Effector memory CD8-positive, alpha-beta T cell (primary cell): Measurements from ENCODE around the gene PLAAT4.

Source experiments
- ATAC-seq: fragments of 150-1000 bp; cut with Tn5 transposase; replicated peaks from 2 replicates; pipeline ENCODE4 v1.10.0; 2021; ENCODE audit warnings: mild to moderate bottlenecking, moderate library complexity
- DNase-seq, 3 experiments: peaks; one replicate each; pipeline ENCODE4 v3.0.0; 2021
- H3K27ac Mint-ChIP-seq, 2 donors: one replicate each; pipeline ENCODE4 v1.8.0; 2022; ENCODE audit warnings: mild to moderate bottlenecking in 2 of 2, mixed read lengths in 2 of 2, moderate library complexity in 2 of 2
- H3K27me3 Mint-ChIP-seq, 2 donors: one replicate each; pipeline ENCODE4 v1.8.0; 2022; ENCODE audit warnings: mixed read lengths in 2 of 2
- H3K36me3 Mint-ChIP-seq: one replicate; pipeline ENCODE4 v1.8.0; 2022; ENCODE audit warnings: mild to moderate bottlenecking, moderate library complexity, mixed read lengths; ENCODE audit not compliant: insufficient read depth
- H3K4me1 Mint-ChIP-seq, 2 donors: one replicate each; pipeline ENCODE4 v1.8.0; 2022; ENCODE audit warnings: low read depth in 2 of 2, mixed read lengths in 2 of 2
- H3K4me3 Mint-ChIP-seq, 2 donors: one replicate each; pipeline ENCODE4 v1.8.0; 2022; ENCODE audit warnings: mild to moderate bottlenecking in 2 of 2, mixed read lengths in 2 of 2, moderate library complexity in 2 of 2
- H3K9me3 Mint-ChIP-seq, 2 donors: one replicate each; pipeline ENCODE4 v1.8.0; 2022; ENCODE audit warnings: mixed read lengths in 2 of 2

The PLAAT4 gene

GRCh38 chr11:63503492-63503891, 33.1 kb upstream of the PLAAT4 start:
- Mint-ChIP-seq H3K4me1 (peaks cover 0 to 14% of the 10 kb centered on the region in 2 donors), H3K27ac (no peak overlapping the region), H3K36me3 (no peaks in the 10 kb centered on the region), H3K4me3 (no peak overlapping the region), H3K27me3 (peaks cover 0 to 4% of the 10 kb centered on the region in 2 donors), H3K9me3 (peaks cover 8 to 11% of the 10 kb centered on the region in 2 donors)
- ATAC-seq (no peak), DNase-seq (no peak)

DNA sequence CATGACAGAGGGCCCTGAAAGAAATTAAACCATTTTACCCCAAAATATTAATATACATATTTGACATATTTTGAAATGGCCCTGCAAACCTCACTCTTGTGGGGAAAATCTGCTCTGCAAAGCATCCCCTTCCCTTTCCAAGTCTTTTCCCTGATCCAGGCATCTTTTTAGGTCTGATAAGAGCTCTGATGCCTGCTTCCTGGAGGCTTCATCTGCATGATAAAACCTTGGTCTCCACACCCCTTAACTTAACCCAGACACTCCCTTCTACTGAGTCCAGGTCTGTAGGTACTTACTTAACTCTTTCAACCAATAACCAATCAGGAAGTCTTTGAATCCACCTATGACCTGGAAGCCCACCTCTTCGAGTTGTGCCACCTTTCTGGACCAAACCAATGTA, 32.6 kb upstream of the PLAAT4 start:
- peaks cover 8 to 11% of the 10 kb centered on the region in 2 donors for H3K9me3 Mint-ChIP-seq
- peak overlapping the region in 1 of 2 donors; percentile 21 for H3K27ac Mint-ChIP-seq
- H3K4me3 Mint-ChIP-seq: no peak overlapping the region
- no peaks in the 10 kb centered on the region for H3K27me3 Mint-ChIP-seq
- no peaks in the 10 kb centered on the region for H3K36me3 Mint-ChIP-seq
- no peak for ATAC-seq
- no peak for DNase-seq
- H3K4me1 Mint-ChIP-seq: peaks cover 0 to 14% of the 10 kb centered on the region in 2 donors

GRCh38 chr11:63504933-63505586, 31.5 kb upstream of the PLAAT4 start:
- Mint-ChIP-seq H3K9me3 (peaks cover 6% of the 10 kb centered on the region in 2 donors), H3K36me3 (peaks cover 3% of the 10 kb centered on the region), H3K27ac (peak overlapping the region; percentile 54 to 88), H3K4me3 (no peak overlapping the region), H3K4me1 (peaks cover 0 to 14% of the 10 kb centered on the region in 2 donors), H3K27me3 (no peaks in the 10 kb centered on the region)
- ATAC-seq (no peak), DNase-seq (no peak)

- H3K4me3 Mint-ChIP-seq: no peak within 1 kb of the TSS
- H3K27ac Mint-ChIP-seq: peak within 1 kb of the TSS; percentile 54 to 88
- ATAC-seq: no peak
- no peak for DNase-seq
- no peaks in the 10 kb centered on the region for H3K9me3 Mint-ChIP-seq
- peaks cover 3% of the 10 kb centered on the region for H3K36me3 Mint-ChIP-seq
- peaks cover 0 to 14% of the 10 kb centered on the region in 2 donors for H3K4me1 Mint-ChIP-seq
- no peaks in the 10 kb centered on the region for H3K27me3 Mint-ChIP-seq
Measured at GRCh38 chr11:63505857-63506528, 30.6 kb upstream of the PLAAT4 start, which contains the start of gene LGALS12. Gene LGALS12, plus strand, starts transcription at chr11:63506084. Its CDS starts 375 bp downstream, at chr11:63506459.

DNA sequence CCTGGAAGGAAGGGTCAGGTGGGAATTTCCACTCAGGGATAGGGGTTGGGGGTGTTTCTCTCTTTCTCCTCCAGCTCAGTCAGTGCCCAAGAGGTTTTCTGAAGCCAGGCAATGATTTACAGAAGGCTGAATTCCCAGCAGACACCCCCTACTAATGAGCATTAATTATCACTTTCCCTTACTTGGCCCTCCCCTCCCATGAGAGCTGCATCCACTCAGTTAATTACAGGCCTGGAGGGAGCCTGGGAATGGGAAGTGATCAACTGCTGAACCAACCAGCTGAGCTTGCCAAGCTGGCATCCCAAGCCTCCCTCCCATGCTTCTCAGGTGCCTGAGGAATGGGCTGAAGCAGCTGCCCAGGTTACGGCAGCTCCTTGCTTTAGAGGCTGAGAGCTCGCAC, 29.7 kb upstream of the PLAAT4 start:
- no peaks in the 10 kb centered on the region for H3K27me3 Mint-ChIP-seq
- no peaks in the 10 kb centered on the region for H3K9me3 Mint-ChIP-seq

GRCh38 chr11:63507511-63507910, 29.1 kb upstream of the PLAAT4 start:
- DNase-seq (no peak), ATAC-seq (no peak)
- H3K27me3 Mint-ChIP-seq: no peaks in the 10 kb centered on the region
- no peaks in the 10 kb centered on the region for H3K9me3 Mint-ChIP-seq
- H3K36me3 Mint-ChIP-seq: peaks cover 3% of the 10 kb centered on the region
- H3K4me1 Mint-ChIP-seq: peaks cover 0 to 9% of the 10 kb centered on the region in 2 donors
- H3K27ac Mint-ChIP-seq: peak overlapping the region in 1 of 2 donors; percentile 88
- no peak overlapping the region for H3K4me3 Mint-ChIP-seq

More for the DNA sequence above, 29.7 kb upstream of the PLAAT4 start:
- DNase-seq: no peak
- Mint-ChIP-seq H3K36me3 (peaks cover 3% of the 10 kb centered on the region), H3K27ac (peak overlapping the region in 1 of 2 donors; percentile 88), H3K4me1 (peaks cover 0 to 13% of the 10 kb centered on the region in 2 donors), H3K4me3 (no peak overlapping the region)
- no peak for ATAC-seq

DNA sequence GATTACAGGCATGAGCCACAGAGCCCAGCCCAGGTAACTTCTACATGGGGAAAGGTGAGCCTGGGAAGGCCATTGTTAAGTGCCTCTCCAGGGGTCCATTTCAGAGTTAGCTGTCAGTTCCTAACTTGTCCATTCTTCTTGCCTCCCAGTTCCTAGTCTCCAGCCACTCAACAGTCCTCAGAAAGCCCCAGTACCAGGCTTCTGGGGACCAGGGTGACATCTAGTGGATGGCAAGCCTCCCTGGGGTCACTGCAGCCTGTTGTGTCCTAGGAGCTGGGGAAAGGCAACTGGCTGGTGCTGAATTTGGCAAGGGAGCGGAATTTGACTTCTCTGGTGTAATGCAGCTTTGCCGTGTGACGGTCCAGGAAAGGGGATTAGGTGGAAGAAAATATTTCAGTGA, 28.6 kb upstream of the PLAAT4 start:
- ATAC-seq: no peak
- Mint-ChIP-seq H3K4me1 (peaks cover 0 to 9% of the 10 kb centered on the region in 2 donors), H3K27ac (no peak overlapping the region), H3K27me3 (no peaks in the 10 kb centered on the region), H3K4me3 (no peak overlapping the region), H3K36me3 (peaks cover 3% of the 10 kb centered on the region), H3K9me3 (no peaks in the 10 kb centered on the region)
- DNase-seq: no peak

DNA sequence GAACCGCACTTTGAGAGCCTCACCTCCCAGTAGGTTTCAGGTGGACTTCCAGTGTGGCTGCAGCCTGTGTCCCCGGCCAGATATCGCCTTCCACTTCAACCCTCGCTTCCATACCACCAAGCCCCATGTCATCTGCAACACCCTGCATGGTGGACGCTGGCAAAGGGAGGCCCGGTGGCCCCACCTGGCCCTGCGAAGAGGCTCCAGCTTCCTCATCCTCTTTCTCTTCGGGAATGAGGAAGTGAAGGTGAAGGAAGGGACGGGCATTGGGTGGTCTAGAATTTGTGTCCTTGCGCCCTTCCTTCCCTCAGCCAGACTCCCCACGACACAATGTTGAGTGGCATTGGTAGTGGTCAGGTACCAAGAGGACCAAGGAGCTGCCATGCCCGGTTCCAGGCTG, 27.9 kb upstream of the PLAAT4 start:
- no peak for DNase-seq
- H3K27ac Mint-ChIP-seq: no peak overlapping the region
- ATAC-seq: no peak
- no peaks in the 10 kb centered on the region for H3K9me3 Mint-ChIP-seq
- H3K4me3 Mint-ChIP-seq: no peak overlapping the region
- no peaks in the 10 kb centered on the region for H3K27me3 Mint-ChIP-seq
- peaks cover 3% of the 10 kb centered on the region for H3K36me3 Mint-ChIP-seq
- H3K4me1 Mint-ChIP-seq: peaks cover 0 to 9% of the 10 kb centered on the region in 2 donors

GRCh38 chr11:63510360-63511047, 26.1 kb upstream of the PLAAT4 start:
- no peak overlapping the region for H3K27ac Mint-ChIP-seq

GRCh38 chr11:63511048-63511748, 25.4 kb upstream of the PLAAT4 start:
- Mint-ChIP-seq H3K27ac (peak overlapping the region in 1 of 2 donors; percentile 35), H3K4me1 (peaks cover 0 to 6% of the 10 kb centered on the region in 2 donors), H3K27me3 (no peaks in the 10 kb centered on the region), H3K4me3 (no peak overlapping the region), H3K9me3 (no peaks in the 10 kb centered on the region), H3K36me3 (peaks cover 3% of the 10 kb centered on the region)
- no peak for ATAC-seq
- DNase-seq: no peak

More at GRCh38 chr11:63510360-63511047, 26.1 kb upstream of the PLAAT4 start:
- no peak for ATAC-seq
- peaks cover 3% of the 10 kb centered on the region for H3K36me3 Mint-ChIP-seq
- no peak overlapping the region for H3K4me3 Mint-ChIP-seq
- no peaks in the 10 kb centered on the region for H3K9me3 Mint-ChIP-seq
- no peaks in the 10 kb centered on the region for H3K27me3 Mint-ChIP-seq
- H3K4me1 Mint-ChIP-seq: peaks cover 0 to 9% of the 10 kb centered on the region in 2 donors
- no peak for DNase-seq

- DNase-seq (no peak), ATAC-seq (no peak)
- H3K27me3 Mint-ChIP-seq: no peaks in the 10 kb centered on the region
- H3K27ac Mint-ChIP-seq: no peak overlapping the region
- peaks cover 3% of the 10 kb centered on the region for H3K36me3 Mint-ChIP-seq
- H3K9me3 Mint-ChIP-seq: no peaks in the 10 kb centered on the region
- H3K4me3 Mint-ChIP-seq: no peak overlapping the region
- H3K4me1 Mint-ChIP-seq: no peaks in the 10 kb centered on the region
Measured at GRCh38 chr11:63512816-63513215, 23.8 kb upstream of the PLAAT4 start.

- peaks cover 12 to 20% of the 10 kb centered on the region in 2 donors for H3K4me1 Mint-ChIP-seq
- no peaks in the 10 kb centered on the region for H3K27me3 Mint-ChIP-seq
- H3K4me3 Mint-ChIP-seq: no peak overlapping the region
- ATAC-seq (no peak), DNase-seq (no peak)
- no peaks in the 10 kb centered on the region for H3K9me3 Mint-ChIP-seq
- H3K36me3 Mint-ChIP-seq: no peaks in the 10 kb centered on the region
- H3K27ac Mint-ChIP-seq: peak overlapping the region in 1 of 2 donors; percentile 71
Measured at GRCh38 chr11:63516109-63516508, 20.5 kb upstream of the PLAAT4 start.

DNA sequence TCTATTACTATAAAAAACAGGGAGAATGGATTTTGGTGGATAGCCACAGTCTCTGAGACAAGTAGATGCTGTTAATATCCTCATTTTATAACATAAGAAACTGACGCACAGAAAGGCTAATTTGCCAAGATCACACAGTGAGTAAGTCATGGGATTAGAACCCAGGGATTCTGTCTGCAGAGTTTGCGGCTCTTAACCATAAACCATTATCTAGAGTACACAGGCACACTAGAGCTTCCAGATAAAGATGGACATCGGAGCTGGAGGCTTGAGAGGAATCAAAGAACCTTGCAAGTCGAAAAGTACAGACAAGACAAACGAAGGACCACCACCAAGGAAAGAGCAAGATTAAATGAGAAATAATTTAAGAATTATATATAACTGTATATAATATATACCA, 19.5 kb upstream of the PLAAT4 start:
- Mint-ChIP-seq H3K27me3 (no peaks in the 10 kb centered on the region), H3K27ac (peak overlapping the region in 1 of 2 donors; percentile 96), H3K9me3 (no peaks in the 10 kb centered on the region), H3K4me3 (no peak overlapping the region), H3K4me1 (peaks cover 12 to 20% of the 10 kb centered on the region in 2 donors), H3K36me3 (no peaks in the 10 kb centered on the region)
- DNase-seq: no peak
- no peak for ATAC-seq
